Measurements from ENCODE around the gene P2RY8. TPM values are rescaled to one million over a fixed set of nuclear protein-coding genes. Genes with fewer than 3 reads are reported as not detected.
"Not testable (repeated sequence)": the region's sequence is repeated elsewhere in the genome, so short reads cannot be mapped to it uniquely, and the experiment has no call there.

P2RY8 gene
- total and polyA plus RNA-seq, 8 donors: 0.35 to 1.4 (median 0.51) TPM

GRCh38 chrX:1446984-1447968 is 89.7 kb downstream of the P2RY8 start:
- not testable (repeated sequence) for H3K36me3 ChIP-seq, H3K4me3 ChIP-seq, H3K27ac ChIP-seq, ATAC-seq, H3K27me3 ChIP-seq, H3K4me1 ChIP-seq, FAIRE-seq, H3K9me3 ChIP-seq
- intact Hi-C loops (cut with DNase I): loop anchor here in 1 of 3 donors (10.0 kb wide), 1 partner anchor 52 kb away; the partner anchor contains the start of gene SLC25A6
- WGBS, 2 donors: 95 to 97% methylated on average over 13 of the region's 13 CpGs
- DNase-seq: peak in 3 of 6 donors; percentile 9 to 10 (median 9)

DNA sequence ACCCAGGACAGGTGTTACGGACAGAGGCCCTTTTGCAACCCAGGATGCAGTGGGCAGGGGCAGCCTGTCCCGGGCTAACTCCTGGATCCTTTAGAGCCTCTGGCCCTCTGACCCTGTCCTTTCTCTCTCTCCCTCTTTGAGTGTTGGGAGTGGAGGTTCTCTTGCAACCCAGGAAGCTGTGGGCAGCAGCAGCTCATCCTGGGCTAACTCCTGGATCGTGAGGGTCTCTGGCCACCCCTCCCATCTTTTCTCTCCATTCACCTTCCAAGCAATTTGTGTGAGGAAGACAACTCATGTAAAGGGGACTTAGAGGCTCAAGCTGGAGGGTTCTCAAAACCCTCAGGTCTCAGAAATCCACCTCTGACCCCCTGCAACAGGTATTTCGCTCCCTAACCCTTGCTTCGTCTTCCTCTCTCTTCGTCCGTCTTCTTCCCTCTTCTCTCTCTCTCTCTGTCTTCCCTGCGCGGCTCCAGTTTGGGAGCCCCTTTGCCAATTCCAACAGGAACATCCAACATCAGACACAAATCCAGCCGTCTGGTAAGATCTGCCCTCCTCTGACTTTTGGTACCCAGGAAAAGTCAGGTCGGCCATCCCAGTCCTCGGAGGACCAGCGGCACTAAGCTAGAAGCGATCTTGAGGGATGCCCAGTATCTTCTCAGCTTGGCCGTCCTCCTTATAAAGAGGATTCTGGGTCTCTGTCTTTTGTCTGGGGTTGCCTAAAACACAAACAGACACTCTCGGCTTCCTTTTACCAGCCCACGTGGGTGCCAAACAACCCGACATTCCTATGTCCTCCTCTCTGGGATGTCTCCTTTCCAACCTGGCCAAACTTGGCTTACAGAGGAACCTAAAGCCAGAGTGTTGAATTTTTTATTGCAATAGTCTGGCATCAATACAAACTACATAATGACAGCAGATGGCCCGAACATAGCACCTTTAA is 92.2 kb downstream of the P2RY8 start:
- Histone ChIP-seq H3K9me3 (no peaks in the 10 kb centered on the region), H3K4me3 (no peak overlapping the region), H3K36me3 (no peaks in the 10 kb centered on the region), H3K4me1 (no peaks in the 10 kb centered on the region), H3K27me3 (no peaks in the 10 kb centered on the region), H3K27ac (no peak overlapping the region)
- TF ChIP-seq CTCF (IDR thresholded peaks at IDR 0.05): no peak
- peak in 3 of 6 donors; percentile 4 to 13 (median 11) for DNase-seq
- 93 to 95% methylated on average over 19 of the region's 19 CpGs for WGBS, 2 donors
- intact Hi-C loops (cut with DNase I): loop anchor here in 1 of 3 donors (10.0 kb wide), 1 partner anchor 50 kb away; the partner anchor contains the start of gene SLC25A6
- no peak for ATAC-seq
- FAIRE-seq: no peak

GRCh38 chrX:1443496-1444075 is 93.4 kb downstream of the P2RY8 start:
- FAIRE-seq: no peak
- no peak overlapping the region for H3K27ac ChIP-seq
- no peak overlapping the region for H3K4me3 ChIP-seq
- no peaks in the 10 kb centered on the region for H3K4me1 ChIP-seq
- intact Hi-C loops (cut with DNase I): loop anchor here in 1 of 3 donors (10.0 kb wide), 1 partner anchor 49 kb away; the partner anchor contains the start of gene SLC25A6
- DNase-seq: peak in 3 of 6 donors; percentile 13 to 35 (median 14)
- no peak for ATAC-seq
- H3K9me3 ChIP-seq: no peaks in the 10 kb centered on the region
- no peaks in the 10 kb centered on the region for H3K36me3 ChIP-seq
- H3K27me3 ChIP-seq: no peaks in the 10 kb centered on the region
- WGBS, 2 donors: 84 to 89% methylated on average over 26 of the region's 26 CpGs
- TF ChIP-seq CTCF (IDR thresholded peaks at IDR 0.05): no peak

GRCh38 chrX:1442724-1443367 is 94.1 kb downstream of the P2RY8 start:
- Histone ChIP-seq H3K27ac (no peak overlapping the region), H3K36me3 (no peaks in the 10 kb centered on the region), H3K4me3 (no peak overlapping the region), H3K27me3 (no peaks in the 10 kb centered on the region), H3K4me1 (no peaks in the 10 kb centered on the region), H3K9me3 (no peaks in the 10 kb centered on the region)
- no peak for ATAC-seq
- WGBS, 2 donors: 89% methylated on average over 34 to 37 of the region's 38 CpGs
- no peak for TF ChIP-seq CTCF (IDR thresholded peaks at IDR 0.05)
- intact Hi-C loops (cut with DNase I): loop anchor here in 1 of 3 donors (10.0 kb wide), 1 partner anchor 48 kb away; the partner anchor contains the start of gene SLC25A6
- FAIRE-seq: no peak
- DNase-seq: peak in 3 of 6 donors; percentile 8 to 36 (median 27)
